Measurements from ENCODE around the gene PSMG3. TPM values are rescaled to one million over a fixed set of nuclear protein-coding genes. Genes with fewer than 3 reads are reported as not detected.

Gene PSMG3
- total and polyA plus RNA-seq, 2 of the 8 experiments (the other 6 are each of a cell fraction or from before 2014, with no cell fraction given): 30.2 to 62.0 TPM

- TF ChIP-seq CHD7 (IDR thresholded peaks at IDR 0.05; ENCODE audit: insufficient replicate concordance, low read length) (no peak), RNF2 (IDR thresholded peaks at IDR 0.05; ENCODE audit: borderline replicate concordance, low read depth, low read length, missing control alignments, poor library complexity, severe bottlenecking) (no peak), RBBP5 (IDR thresholded peaks at IDR 0.05; ENCODE audit: borderline replicate concordance, low read depth, low read length) (no peak), POLR2AphosphoS5 (IDR thresholded peaks at IDR 0.05; ENCODE audit: low read depth, low read length) (no peak), ATF3 (IDR thresholded peaks at IDR 0.05; ENCODE audit: insufficient read depth, low read depth, low read length) (no peak), KDM5A (IDR thresholded peaks at IDR 0.05; ENCODE audit: low read length) (no peak), HDAC2 (IDR thresholded peaks at IDR 0.05; ENCODE audit: borderline replicate concordance in 1 of 2, low read depth in 2 of 2, low read length in 2 of 2) (no peak), CHD1 (IDR thresholded peaks at IDR 0.05; ENCODE audit: low read depth, low read length) (no peak), PHF8 (conservative IDR thresholded peaks at IDR 0.05; ENCODE audit: low read depth, low read length) (no peak), TAF1 (IDR thresholded peaks at IDR 0.05; ENCODE audit: low read depth, low read length) (no peak)
These were observed 7.7 kb downstream of the PSMG3 start (continued) for GRCh38 chr7:1562116-1562515.
